Measurements from ENCODE around the gene HCK.

DNA sequence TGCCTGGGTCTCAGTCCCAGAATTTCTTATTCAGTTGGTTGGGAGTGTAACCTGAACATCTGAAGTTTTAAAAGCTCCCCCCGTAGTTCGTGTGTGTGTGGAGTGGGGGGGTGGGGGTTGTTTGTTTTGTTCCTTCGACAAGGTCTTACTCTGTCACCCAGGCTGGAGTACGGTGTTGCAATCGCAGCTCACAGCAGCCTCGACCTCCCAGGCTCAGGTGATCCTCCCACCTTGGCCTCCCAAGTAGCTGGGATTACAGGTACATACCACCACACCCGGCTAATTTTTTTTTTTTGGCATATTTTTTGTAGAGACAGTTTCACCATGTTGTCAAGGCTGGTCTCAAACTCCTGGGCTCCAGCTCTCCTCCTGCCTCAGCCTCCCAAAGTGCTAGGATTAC lies 38.7 kb upstream of the HCK start:
- TF ChIP-seq CTCF (IDR thresholded peaks at IDR 0.05) (no peak), POLR2A (IDR thresholded peaks at IDR 0.05) (no peak)

Measured in esophagus squamous epithelium (tissue), 4 donors.